Upper lobe of left lung (tissue), 4 donors: ENCODE results near the gene HIRA.

Experiments
- EP300 ChIP-seq, 4 donors: sonication (generic); formaldehyde crosslinking; IDR thresholded peaks; one replicate each; pipeline ENCODE4 v1.5.1; 2017; ENCODE audit warnings: antibody characterized with exemption in 4 of 4, control low read depth in 2 of 4
- POLR2A ChIP-seq, 4 donors: fragments of 450-650 bp; IDR thresholded peaks; one replicate each; pipeline ENCODE4 v1.5.1; 2016 to 2017; ENCODE audit warnings: antibody characterized with exemption in 4 of 4, mild to moderate bottlenecking in 2 of 4
- TF ChIP-seq, protein P1 (sequence below), 6 experiments: fragments of 450-650 bp in 4 of 6; fragments of 200-600 bp in 2 of 6; sonication (generic) in 2 of 6; IDR thresholded peaks; one replicate each; pipeline ENCODE4 v1.5.1; 2016 to 2019; ENCODE audit warnings: antibody characterized with exemption in 6 of 6

DNA sequence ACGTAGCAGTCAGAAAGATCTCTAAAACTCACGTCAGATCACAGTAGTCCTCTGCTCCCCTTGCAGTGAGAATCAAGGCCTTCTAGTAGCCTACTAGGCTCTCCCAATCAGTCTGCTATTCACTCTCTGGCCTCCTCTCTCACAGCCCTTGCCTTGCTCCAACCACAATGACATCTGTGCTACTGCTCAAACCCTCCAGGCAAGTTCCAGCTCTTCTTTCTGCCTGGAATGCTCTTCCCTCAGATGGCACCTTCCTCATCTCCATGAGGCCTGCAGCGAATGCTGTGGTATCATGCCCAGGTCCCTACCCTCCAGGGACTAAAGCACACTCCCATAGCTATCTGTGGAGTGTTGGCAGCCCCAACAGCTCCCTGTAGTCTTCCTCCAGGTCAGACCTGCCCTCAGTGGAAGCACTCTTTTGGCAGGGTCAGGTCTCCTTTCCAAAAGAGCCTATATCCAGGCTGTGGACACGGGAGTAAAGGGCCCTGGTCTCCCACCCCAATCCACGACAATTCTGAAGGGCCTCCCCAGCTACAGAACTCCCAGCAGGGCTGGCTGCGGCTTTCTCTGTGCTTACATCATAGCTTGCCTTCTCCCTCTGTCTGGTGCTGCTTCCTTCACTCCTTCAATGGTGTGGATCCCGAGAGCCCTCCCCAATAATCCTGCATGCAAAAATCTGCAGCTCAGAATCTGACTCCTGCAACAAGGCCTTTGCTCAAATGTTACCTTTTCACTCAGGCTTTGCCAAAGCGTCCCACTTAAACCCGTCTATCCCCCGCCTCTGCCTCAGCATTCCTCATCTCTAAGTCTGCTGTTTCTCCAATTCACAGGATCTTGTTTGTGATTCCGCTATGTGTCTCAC is 8.9 kb downstream of the HIRA start:
- TF ChIP-seq, protein P1, sequence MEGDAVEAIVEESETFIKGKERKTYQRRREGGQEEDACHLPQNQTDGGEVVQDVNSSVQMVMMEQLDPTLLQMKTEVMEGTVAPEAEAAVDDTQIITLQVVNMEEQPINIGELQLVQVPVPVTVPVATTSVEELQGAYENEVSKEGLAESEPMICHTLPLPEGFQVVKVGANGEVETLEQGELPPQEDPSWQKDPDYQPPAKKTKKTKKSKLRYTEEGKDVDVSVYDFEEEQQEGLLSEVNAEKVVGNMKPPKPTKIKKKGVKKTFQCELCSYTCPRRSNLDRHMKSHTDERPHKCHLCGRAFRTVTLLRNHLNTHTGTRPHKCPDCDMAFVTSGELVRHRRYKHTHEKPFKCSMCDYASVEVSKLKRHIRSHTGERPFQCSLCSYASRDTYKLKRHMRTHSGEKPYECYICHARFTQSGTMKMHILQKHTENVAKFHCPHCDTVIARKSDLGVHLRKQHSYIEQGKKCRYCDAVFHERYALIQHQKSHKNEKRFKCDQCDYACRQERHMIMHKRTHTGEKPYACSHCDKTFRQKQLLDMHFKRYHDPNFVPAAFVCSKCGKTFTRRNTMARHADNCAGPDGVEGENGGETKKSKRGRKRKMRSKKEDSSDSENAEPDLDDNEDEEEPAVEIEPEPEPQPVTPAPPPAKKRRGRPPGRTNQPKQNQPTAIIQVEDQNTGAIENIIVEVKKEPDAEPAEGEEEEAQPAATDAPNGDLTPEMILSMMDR (IDR thresholded peaks at IDR 0.05) = no peak
- TF ChIP-seq POLR2A (IDR thresholded peaks at IDR 0.05) (no peak), EP300 (IDR thresholded peaks at IDR 0.05) (no peak)
